Skeletal muscle satellite cell (primary cell): ENCODE measurements around the gene OSBPL6.

Source experiments
- H3K27me3 ChIP-seq: 2 replicates; pipeline ENCODE4 v1.7.0; 2013; ENCODE audit warnings: low read length; ENCODE audit not compliant: control insufficient read depth, insufficient read depth
- H3K36me3 ChIP-seq: 2 replicates; pipeline ENCODE4 v1.7.0; 2013; ENCODE audit warnings: mild to moderate bottlenecking, control low read depth, low read length; ENCODE audit not compliant: insufficient read depth
- H3K4me1 ChIP-seq: 2 replicates; pipeline ENCODE4 v1.7.0; 2013; ENCODE audit warnings: low read length; ENCODE audit not compliant: control insufficient read depth, insufficient read depth
- H3K4me2 ChIP-seq: 2 replicates; pipeline ENCODE4 v1.7.0; 2013; ENCODE audit warnings: mild to moderate bottlenecking, low read length
- H3K4me3 ChIP-seq: 2 replicates; pipeline ENCODE4 v1.7.0; 2013; ENCODE audit warnings: low read length
- H3K9ac ChIP-seq: 2 replicates; pipeline ENCODE4 v1.7.0; 2013; ENCODE audit warnings: mild to moderate bottlenecking, low read depth, low read length, moderate library complexity
- H3K9me3 ChIP-seq: replicated peaks from 2 replicates; pipeline ENCODE4 v1.7.0; 2013; ENCODE audit warnings: mild to moderate bottlenecking, control low read depth, low read length

The OSBPL6 gene

GRCh38 chr2:178221556-178221955 lies 27.2 kb downstream of the OSBPL6 start:
- peaks cover 8% of the 10 kb centered on the region for H3K4me1 ChIP-seq
- no peaks in the 10 kb centered on the region for H3K27me3 ChIP-seq
- H3K9me3 ChIP-seq: no peaks in the 10 kb centered on the region
- no peak overlapping the region for H3K9ac ChIP-seq
- no peak overlapping the region for H3K4me3 ChIP-seq
- no peak overlapping the region for H3K4me2 ChIP-seq
- no peaks in the 10 kb centered on the region for H3K36me3 ChIP-seq

DNA sequence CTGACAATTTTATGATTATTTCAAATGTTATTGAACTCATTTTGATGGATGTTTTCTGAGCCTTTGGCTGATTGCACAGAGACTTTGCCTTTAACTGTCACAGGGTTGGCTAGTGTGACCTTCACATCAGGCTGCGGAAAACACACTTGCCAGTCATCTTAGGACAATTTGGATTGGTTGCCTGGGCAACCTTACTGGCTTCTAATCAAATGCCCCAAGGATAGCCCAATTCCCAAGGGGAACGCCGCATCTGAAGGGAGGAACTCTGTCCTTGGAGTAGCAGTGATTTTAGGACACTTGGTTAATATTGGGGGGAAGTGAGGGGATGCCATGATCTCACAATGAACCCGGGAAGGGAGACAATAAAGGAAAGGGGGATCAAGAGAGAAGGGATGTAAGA lies 29.5 kb downstream of the OSBPL6 start:
- H3K9ac ChIP-seq: no peak overlapping the region
- H3K27me3 ChIP-seq: no peaks in the 10 kb centered on the region
- no peaks in the 10 kb centered on the region for H3K36me3 ChIP-seq
- no peaks in the 10 kb centered on the region for H3K9me3 ChIP-seq
- no peak overlapping the region for H3K4me2 ChIP-seq
- H3K4me1 ChIP-seq: peaks cover 19% of the 10 kb centered on the region
- H3K4me3 ChIP-seq: no peak overlapping the region

- Histone ChIP-seq H3K27me3 (no peaks in the 10 kb centered on the region), H3K4me3 (no peak overlapping the region), H3K9me3 (no peaks in the 10 kb centered on the region)
Observed at GRCh38 chr2:178225006-178225805, 30.9 kb downstream of the OSBPL6 start.

GRCh38 chr2:178227187-178227586 lies 32.9 kb downstream of the OSBPL6 start:
- H3K9ac ChIP-seq: no peak overlapping the region
- H3K4me2 ChIP-seq: peak overlapping the region; percentile 49
- peaks cover 19% of the 10 kb centered on the region for H3K4me1 ChIP-seq
- H3K27me3 ChIP-seq: no peaks in the 10 kb centered on the region
- no peaks in the 10 kb centered on the region for H3K36me3 ChIP-seq
- H3K4me3 ChIP-seq: no peak overlapping the region
- no peaks in the 10 kb centered on the region for H3K9me3 ChIP-seq

More at GRCh38 chr2:178225006-178225805, 30.9 kb downstream of the OSBPL6 start:
- Histone ChIP-seq H3K36me3 (no peaks in the 10 kb centered on the region), H3K4me2 (no peak overlapping the region), H3K9ac (no peak overlapping the region), H3K4me1 (peaks cover 19% of the 10 kb centered on the region)

DNA sequence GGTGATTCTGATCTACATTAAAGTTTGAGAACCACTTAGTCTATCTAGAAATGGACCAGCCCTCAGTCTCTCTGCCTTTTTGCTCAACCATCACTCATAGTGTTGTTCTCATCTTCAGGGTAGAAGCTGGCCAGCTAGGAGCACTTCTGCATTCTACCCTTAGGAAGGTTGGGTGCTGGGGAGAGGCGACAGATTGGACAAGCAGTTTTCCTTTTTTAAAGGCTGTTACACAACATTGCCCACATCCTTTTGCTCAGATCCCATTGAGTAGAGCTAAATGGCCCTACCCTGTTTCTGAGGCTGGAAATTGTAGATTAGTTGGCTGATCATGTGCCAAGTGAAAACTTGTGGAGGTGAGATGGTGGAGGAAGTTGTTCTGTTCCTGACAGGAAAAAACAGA lies 35.6 kb downstream of the OSBPL6 start:
- Histone ChIP-seq H3K36me3 (no peaks in the 10 kb centered on the region), H3K27me3 (no peaks in the 10 kb centered on the region), H3K4me3 (no peak overlapping the region), H3K4me2 (no peak overlapping the region), H3K9me3 (no peaks in the 10 kb centered on the region), H3K4me1 (peaks cover 19% of the 10 kb centered on the region), H3K9ac (no peak overlapping the region)

- no peaks in the 10 kb centered on the region for H3K9me3 ChIP-seq
- no peaks in the 10 kb centered on the region for H3K36me3 ChIP-seq
- H3K4me1 ChIP-seq: peaks cover 16% of the 10 kb centered on the region
- no peak overlapping the region for H3K9ac ChIP-seq
- H3K27me3 ChIP-seq: no peaks in the 10 kb centered on the region
- no peak overlapping the region for H3K4me3 ChIP-seq
- no peak overlapping the region for H3K4me2 ChIP-seq
Observed at GRCh38 chr2:178230396-178230795, 36.1 kb downstream of the OSBPL6 start.

DNA sequence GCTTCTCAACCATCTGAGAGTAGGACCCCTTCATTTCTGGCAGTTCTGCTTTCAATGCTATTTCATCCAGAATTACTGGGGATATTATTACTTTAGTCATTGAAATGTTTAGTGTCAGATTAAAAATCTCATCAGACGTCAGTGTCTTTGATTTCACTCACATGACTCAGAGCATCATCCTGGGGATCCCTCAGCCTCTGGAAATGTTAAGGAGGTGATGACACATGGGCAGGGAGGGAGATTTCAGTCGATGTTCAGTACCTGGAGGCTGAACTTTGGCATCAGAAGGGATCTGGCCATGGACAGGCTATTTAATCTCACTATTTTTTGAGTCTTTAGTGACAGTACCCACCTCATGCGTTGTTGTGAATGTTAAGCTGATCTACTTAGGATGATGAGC lies 39.1 kb downstream of the OSBPL6 start:
- peaks cover 16% of the 10 kb centered on the region for H3K4me1 ChIP-seq
- H3K27me3 ChIP-seq: no peaks in the 10 kb centered on the region
- no peaks in the 10 kb centered on the region for H3K9me3 ChIP-seq
- no peak overlapping the region for H3K4me3 ChIP-seq
- H3K4me2 ChIP-seq: no peak overlapping the region
- no peaks in the 10 kb centered on the region for H3K36me3 ChIP-seq
- no peak overlapping the region for H3K9ac ChIP-seq

- Histone ChIP-seq H3K4me1 (peaks cover 18% of the 10 kb centered on the region), H3K9ac (no peak overlapping the region), H3K9me3 (no peaks in the 10 kb centered on the region), H3K4me3 (no peak overlapping the region), H3K4me2 (no peak overlapping the region), H3K27me3 (no peaks in the 10 kb centered on the region), H3K36me3 (no peaks in the 10 kb centered on the region)
Observed at GRCh38 chr2:178234648-178235047, 40.3 kb downstream of the OSBPL6 start.

DNA sequence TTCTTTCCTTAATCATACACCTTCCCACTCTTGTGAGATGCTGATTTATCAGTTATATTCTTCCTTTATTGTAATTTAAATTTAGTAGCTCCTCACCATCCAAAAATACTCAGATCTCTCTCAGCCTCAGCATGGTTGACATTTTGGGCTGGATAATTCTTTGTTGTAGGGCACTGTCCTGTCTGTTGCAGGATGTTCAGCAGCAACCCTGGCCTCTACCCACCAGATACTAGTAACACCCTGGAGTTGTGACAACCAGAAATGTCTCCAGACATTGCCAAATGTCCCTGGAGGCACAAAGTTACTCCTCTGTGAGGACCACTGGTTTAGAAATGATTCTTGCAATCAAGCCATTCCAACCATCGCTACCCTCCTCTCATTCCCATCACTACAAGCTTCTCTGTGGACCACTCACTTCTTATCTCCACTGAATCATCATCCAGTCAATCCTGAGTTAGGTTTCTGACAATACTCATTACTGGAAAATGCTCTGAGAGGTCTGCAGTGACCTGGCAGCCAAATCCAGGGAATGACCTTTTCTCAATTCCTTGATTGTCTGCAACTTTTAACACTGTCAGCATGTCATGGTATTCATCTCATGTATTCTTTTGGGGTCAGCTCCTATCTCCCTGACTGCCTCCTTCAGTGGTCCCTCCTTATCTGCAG lies 43.3 kb downstream of the OSBPL6 start:
- H3K27me3 ChIP-seq: no peaks in the 10 kb centered on the region
- H3K4me3 ChIP-seq: no peak overlapping the region
- no peak overlapping the region for H3K9ac ChIP-seq
- H3K9me3 ChIP-seq: no peaks in the 10 kb centered on the region
- no peaks in the 10 kb centered on the region for H3K36me3 ChIP-seq
- peaks cover 29% of the 10 kb centered on the region for H3K4me1 ChIP-seq
- peak overlapping the region; percentile 32 for H3K4me2 ChIP-seq

DNA sequence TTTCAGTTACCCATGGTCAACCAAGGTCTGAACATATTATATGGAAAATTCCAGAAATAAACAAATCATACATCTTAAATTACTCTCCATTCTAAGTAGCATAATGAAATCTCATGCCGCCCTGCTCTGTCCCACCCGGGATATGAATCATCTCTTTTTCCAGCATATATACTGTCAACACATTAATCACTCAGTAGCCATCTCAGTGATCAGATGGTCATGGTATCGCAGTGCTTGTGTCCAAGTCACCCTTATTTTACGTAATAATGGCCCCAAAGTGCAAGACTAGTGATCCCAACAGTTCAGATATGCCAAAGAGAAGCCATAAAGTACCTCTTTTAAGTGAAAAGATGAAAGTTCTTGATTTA lies 43.8 kb downstream of the OSBPL6 start:
- Histone ChIP-seq H3K9ac (no peak overlapping the region), H3K4me2 (peak overlapping the region; percentile 32), H3K9me3 (no peaks in the 10 kb centered on the region), H3K36me3 (no peaks in the 10 kb centered on the region), H3K4me1 (peaks cover 30% of the 10 kb centered on the region), H3K27me3 (no peaks in the 10 kb centered on the region), H3K4me3 (no peak overlapping the region)

GRCh38 chr2:178238750-178239149 lies 44.4 kb downstream of the OSBPL6 start:
- no peaks in the 10 kb centered on the region for H3K9me3 ChIP-seq
- H3K27me3 ChIP-seq: no peaks in the 10 kb centered on the region

More at GRCh38 chr2:178238750-178239149, 44.4 kb downstream of the OSBPL6 start:
- no peak overlapping the region for H3K4me2 ChIP-seq
- H3K9ac ChIP-seq: no peak overlapping the region
- H3K4me1 ChIP-seq: peaks cover 30% of the 10 kb centered on the region
- no peaks in the 10 kb centered on the region for H3K36me3 ChIP-seq
- no peak overlapping the region for H3K4me3 ChIP-seq
